GM21717 (cell line): ENCODE measurements around the gene MME.
"Not testable (repeated sequence)": the region's sequence is repeated elsewhere in the genome, so short reads cannot be mapped to it uniquely, and the experiment has no call there.

ENCODE experiments used
- ATAC-seq: cut with Tn5 transposase; IDR thresholded peaks from one replicate; pipeline ENCODE4 v1.9.1; 2021; ENCODE audit warnings: mild to moderate bottlenecking, moderate library complexity; ENCODE audit not compliant: unreplicated experiment

MME gene

GRCh38 chr3:155083313-155083905, 3.3 kb downstream of the MME start:
- no peak for ATAC-seq

GRCh38 chr3:155084567-155084966, 4.4 kb downstream of the MME start:
- no peak for ATAC-seq

GRCh38 chr3:155086051-155086450, 5.9 kb downstream of the MME start:
- no peak for ATAC-seq

- no peak for ATAC-seq
Measured at GRCh38 chr3:155088706-155089345, 8.7 kb downstream of the MME start.

- ATAC-seq, result no peak
Measured at GRCh38 chr3:155089495-155089894, 9.4 kb downstream of the MME start.

GRCh38 chr3:155093261-155093660, 13.1 kb downstream of the MME start:
- ATAC-seq, result no peak

- no peak for ATAC-seq
Measured at GRCh38 chr3:155096303-155097008, 16.3 kb downstream of the MME start.

GRCh38 chr3:155097009-155097349, 16.9 kb downstream of the MME start:
- no peak for ATAC-seq

- ATAC-seq, result no peak
Measured at GRCh38 chr3:155101398-155101797, 21.3 kb downstream of the MME start.

- no peak for ATAC-seq
Measured at GRCh38 chr3:155102329-155102728, 22.2 kb downstream of the MME start.

GRCh38 chr3:155103686-155104085, 23.6 kb downstream of the MME start:
- no peak for ATAC-seq

- no peak for ATAC-seq
Measured at GRCh38 chr3:155106119-155106518, 26.0 kb downstream of the MME start.

- no peak for ATAC-seq
Measured at GRCh38 chr3:155110022-155110421, 29.9 kb downstream of the MME start.

- no peak for ATAC-seq
Measured at GRCh38 chr3:155110996-155111901, 31.1 kb downstream of the MME start.

GRCh38 chr3:155111971-155112370, 31.9 kb downstream of the MME start:
- no peak for ATAC-seq

GRCh38 chr3:155112661-155113389, 32.7 kb downstream of the MME start:
- no peak for ATAC-seq

GRCh38 chr3:155124745-155125144, 44.6 kb downstream of the MME start:
- ATAC-seq, result not testable (repeated sequence)

GRCh38 chr3:155129396-155129795, 49.3 kb downstream of the MME start:
- ATAC-seq, result no peak

- ATAC-seq, result no peak
Measured at GRCh38 chr3:155130001-155130400, 49.9 kb downstream of the MME start.

- peak; percentile 87 for ATAC-seq
Measured at GRCh38 chr3:155131104-155131503, 51.0 kb downstream of the MME start.

- ATAC-seq, result not testable (repeated sequence)
Measured at GRCh38 chr3:155134311-155134710, 54.2 kb downstream of the MME start.
